Spleen (tissue), 7 donors: ENCODE measurements around the gene ZNF451.

Source experiments
- CTCF ChIP-seq, 11 experiments: fragments of 200-600 bp in 7 of 11; fragments of 450-650 bp in 4 of 11; sonication (generic) in 4 of 11; IDR thresholded peaks in 8 of 11; conservative IDR thresholded peaks in 3 of 11; 1 replicate in 7 of 11; 2 replicates in 4 of 11; pipeline versions ENCODE4 v1.4.0 to v1.8.0; 2016 to 2021; ENCODE audit warnings: antibody characterized with exemption in 11 of 11, inconsistent platforms in 4 of 11, mild to moderate bottlenecking in 1 of 11
- POLR2A ChIP-seq, 3 donors: fragments of 450-650 bp; IDR thresholded peaks; one replicate each; pipeline ENCODE4 v1.5.1; 2017; ENCODE audit warnings: antibody characterized with exemption in 3 of 3, mild to moderate bottlenecking in 1 of 3
- POLR2AphosphoS5 ChIP-seq, 3 donors: sonication (generic); formaldehyde crosslinking; IDR thresholded peaks; one replicate each; pipeline ENCODE4 v1.5.1; 2017; ENCODE audit warnings: antibody characterized with exemption in 3 of 3
- donor health status: DM: no; HTN: no; CAD: no; lungs with moderate emphysema.
- donor health status: DM: no; HTN: no; CAD: no.
- donor health status: DM: no; HTN: no; CAD: no.

GRCh38 chr6:57116776-57117175 is 26.8 kb downstream of the ZNF451 start:
- TF ChIP-seq POLR2A (IDR thresholded peaks at IDR 0.05) (no peak), POLR2AphosphoS5 (IDR thresholded peaks at IDR 0.05) (no peak), CTCF (IDR thresholded peaks at IDR 0.05 in 8 of 11, conservative IDR thresholded peaks at IDR 0.05 in 3 of 11) (no peak)
